Osteocyte (in vitro differentiated cells): ENCODE results near the gene SEMA6D. TPM values are rescaled to one million over a fixed set of nuclear protein-coding genes. Genes with fewer than 3 reads are reported as not detected.

Experiments used
- DNase-seq: peaks from one replicate; pipeline ENCODE4 v3.0.0; 2021; ENCODE audit warnings: mixed read lengths; ENCODE audit not compliant: unreplicated experiment; ENCODE audit errors: extremely low spot score
- H3K27ac Mint-ChIP-seq: one replicate; pipeline ENCODE4 v1.8.0; 2021; ENCODE audit warnings: mild to moderate bottlenecking, mixed read lengths; ENCODE audit not compliant: unreplicated experiment
- H3K27me3 Mint-ChIP-seq: one replicate; pipeline ENCODE4 v1.8.0; 2021; ENCODE audit warnings: mixed read lengths; ENCODE audit not compliant: unreplicated experiment
- H3K36me3 Mint-ChIP-seq: one replicate; pipeline ENCODE4 v1.8.0; 2021; ENCODE audit warnings: mixed read lengths; ENCODE audit not compliant: unreplicated experiment
- H3K4me1 Mint-ChIP-seq: one replicate; pipeline ENCODE4 v1.8.0; 2021; ENCODE audit warnings: mixed read lengths; ENCODE audit not compliant: unreplicated experiment
- H3K4me3 Mint-ChIP-seq: one replicate; pipeline ENCODE4 v1.8.0; 2021; ENCODE audit warnings: mild to moderate bottlenecking, moderate library complexity, mixed read lengths; ENCODE audit not compliant: unreplicated experiment
- H3K9me3 Mint-ChIP-seq: one replicate; pipeline ENCODE4 v1.8.0; 2021; ENCODE audit warnings: mixed read lengths; ENCODE audit not compliant: unreplicated experiment
- total RNA-seq: library from RNA; stranded (reverse); gene quantifications from 2 replicates; pipeline ENCODE4 v1.2.1, GENCODE V29; 2021
- TF ChIP-seq, protein P1 (sequence below): fragments of 200-600 bp; sonication (generic); IDR thresholded peaks from 2 replicates; pipeline ENCODE4 v1.5.0; 2021; ENCODE audit warnings: antibody characterized with exemption, mild to moderate bottlenecking, moderate library complexity

Gene SEMA6D
- total RNA-seq, 1 donor from 2014 or later, result 11.9 TPM

DNA sequence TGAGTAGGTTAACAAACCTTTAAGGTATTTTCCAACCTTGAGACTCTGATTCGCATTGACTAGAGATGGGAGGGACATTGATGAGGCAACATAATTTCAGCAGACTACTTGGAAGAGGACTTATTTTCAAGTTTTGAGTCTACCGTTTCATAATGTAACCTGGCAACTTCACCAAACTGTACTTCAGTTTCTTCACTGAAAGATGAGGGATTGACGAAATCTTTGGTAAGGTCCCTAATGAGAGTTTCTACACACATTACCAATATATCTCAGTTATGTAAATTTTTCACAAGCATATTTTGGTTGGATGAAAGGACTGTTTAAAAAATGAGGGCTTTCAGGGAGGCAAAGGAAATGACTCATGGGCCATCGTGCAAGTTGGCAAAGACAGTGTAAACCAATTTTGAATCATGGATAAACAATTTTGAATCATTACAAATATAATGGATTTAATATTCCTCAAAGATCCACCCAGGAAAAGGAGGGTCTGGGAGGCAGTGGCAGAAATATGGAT, 28.7 kb upstream of the SEMA6D start:
- Mint-ChIP-seq H3K9me3 (peaks cover 8% of the 10 kb centered on the region), H3K27ac (no peak overlapping the region), H3K4me1 (peaks cover 3% of the 10 kb centered on the region), H3K4me3 (no peak overlapping the region), H3K36me3 (no peaks in the 10 kb centered on the region), H3K27me3 (no peaks in the 10 kb centered on the region)
- TF ChIP-seq, protein P1, sequence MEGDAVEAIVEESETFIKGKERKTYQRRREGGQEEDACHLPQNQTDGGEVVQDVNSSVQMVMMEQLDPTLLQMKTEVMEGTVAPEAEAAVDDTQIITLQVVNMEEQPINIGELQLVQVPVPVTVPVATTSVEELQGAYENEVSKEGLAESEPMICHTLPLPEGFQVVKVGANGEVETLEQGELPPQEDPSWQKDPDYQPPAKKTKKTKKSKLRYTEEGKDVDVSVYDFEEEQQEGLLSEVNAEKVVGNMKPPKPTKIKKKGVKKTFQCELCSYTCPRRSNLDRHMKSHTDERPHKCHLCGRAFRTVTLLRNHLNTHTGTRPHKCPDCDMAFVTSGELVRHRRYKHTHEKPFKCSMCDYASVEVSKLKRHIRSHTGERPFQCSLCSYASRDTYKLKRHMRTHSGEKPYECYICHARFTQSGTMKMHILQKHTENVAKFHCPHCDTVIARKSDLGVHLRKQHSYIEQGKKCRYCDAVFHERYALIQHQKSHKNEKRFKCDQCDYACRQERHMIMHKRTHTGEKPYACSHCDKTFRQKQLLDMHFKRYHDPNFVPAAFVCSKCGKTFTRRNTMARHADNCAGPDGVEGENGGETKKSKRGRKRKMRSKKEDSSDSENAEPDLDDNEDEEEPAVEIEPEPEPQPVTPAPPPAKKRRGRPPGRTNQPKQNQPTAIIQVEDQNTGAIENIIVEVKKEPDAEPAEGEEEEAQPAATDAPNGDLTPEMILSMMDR, result no peak
- no peak for DNase-seq

DNA sequence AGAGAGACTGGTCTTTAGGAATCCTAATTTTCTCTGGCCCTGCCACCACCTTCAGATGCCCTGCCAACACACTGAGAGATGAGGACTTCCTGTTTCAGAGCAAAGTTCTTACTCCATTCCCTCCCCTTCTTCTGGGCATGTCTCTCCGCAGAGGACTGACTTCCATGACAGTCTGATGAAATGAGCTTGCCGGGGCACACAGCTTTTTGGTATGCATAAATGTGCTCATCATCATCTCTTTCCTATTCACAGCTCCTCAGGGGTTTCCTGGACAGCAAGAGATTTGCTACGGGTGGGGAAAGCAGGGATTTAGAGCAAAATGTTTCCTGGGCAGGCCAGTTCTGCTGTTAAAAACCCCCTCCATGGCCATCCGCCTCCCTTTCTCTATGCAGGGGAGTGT, 27.6 kb upstream of the SEMA6D start:
- DNase-seq, result no peak
- peaks cover 8% of the 10 kb centered on the region for H3K9me3 Mint-ChIP-seq

DNA sequence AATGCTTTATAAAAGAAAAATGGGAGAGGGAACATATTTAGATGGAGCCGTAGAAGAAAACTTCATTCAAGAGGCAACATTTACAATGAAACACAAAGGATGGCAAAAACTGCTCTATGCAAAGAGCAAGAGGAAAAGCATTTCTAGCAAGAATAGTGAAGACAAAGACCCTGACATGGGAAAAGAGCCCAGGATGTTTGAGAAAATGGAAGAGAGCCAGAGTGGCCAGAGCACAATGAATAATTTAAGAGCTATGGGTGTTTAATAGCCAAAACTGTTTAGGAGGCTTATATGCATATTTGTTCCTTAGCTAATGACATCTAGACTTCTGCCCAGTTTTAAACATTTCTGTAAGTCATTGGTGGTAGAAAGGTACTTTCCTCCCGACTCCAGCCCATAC, 25.4 kb upstream of the SEMA6D start:
- no peak overlapping the region for H3K27ac Mint-ChIP-seq
- H3K27me3 Mint-ChIP-seq, result no peaks in the 10 kb centered on the region
- H3K4me3 Mint-ChIP-seq, result no peak overlapping the region
- peaks cover 3% of the 10 kb centered on the region for H3K4me1 Mint-ChIP-seq
- TF ChIP-seq, protein P1, result no peak
- peaks cover 8% of the 10 kb centered on the region for H3K9me3 Mint-ChIP-seq
- no peaks in the 10 kb centered on the region for H3K36me3 Mint-ChIP-seq
- DNase-seq, result no peak

More for the DNA sequence above, 27.6 kb upstream of the SEMA6D start:
- no peaks in the 10 kb centered on the region for H3K36me3 Mint-ChIP-seq
- no peak overlapping the region for H3K4me3 Mint-ChIP-seq
- TF ChIP-seq, protein P1, result no peak
- H3K27ac Mint-ChIP-seq, result no peak overlapping the region
- no peaks in the 10 kb centered on the region for H3K27me3 Mint-ChIP-seq
- H3K4me1 Mint-ChIP-seq, result peaks cover 3% of the 10 kb centered on the region

DNA sequence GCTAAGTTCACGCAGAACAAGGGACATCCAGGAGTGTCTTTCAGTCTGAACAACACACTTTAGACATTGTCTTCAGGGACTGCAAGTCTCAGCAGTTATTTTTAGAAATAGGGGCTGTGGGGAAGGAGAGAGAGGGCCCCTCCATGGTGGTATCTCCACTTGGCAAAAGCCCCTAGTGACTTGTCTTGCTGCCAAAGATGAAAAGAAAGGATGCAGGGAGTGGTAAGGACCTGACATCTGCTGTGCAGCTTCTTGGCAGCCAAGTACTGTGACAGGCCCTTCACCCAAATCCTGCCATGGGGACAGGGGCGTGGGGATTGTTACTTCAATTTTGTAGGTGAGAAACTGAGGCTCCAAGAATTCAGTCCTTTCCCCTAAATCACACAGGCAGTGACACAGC, 21.0 kb upstream of the SEMA6D start:
- no peaks in the 10 kb centered on the region for H3K9me3 Mint-ChIP-seq
- peaks cover 4% of the 10 kb centered on the region for H3K27me3 Mint-ChIP-seq
- DNase-seq, result no peak
- H3K4me3 Mint-ChIP-seq, result no peak overlapping the region
- H3K4me1 Mint-ChIP-seq, result no peaks in the 10 kb centered on the region
- H3K27ac Mint-ChIP-seq, result no peak overlapping the region
- no peaks in the 10 kb centered on the region for H3K36me3 Mint-ChIP-seq
- TF ChIP-seq, protein P1, result no peak

DNA sequence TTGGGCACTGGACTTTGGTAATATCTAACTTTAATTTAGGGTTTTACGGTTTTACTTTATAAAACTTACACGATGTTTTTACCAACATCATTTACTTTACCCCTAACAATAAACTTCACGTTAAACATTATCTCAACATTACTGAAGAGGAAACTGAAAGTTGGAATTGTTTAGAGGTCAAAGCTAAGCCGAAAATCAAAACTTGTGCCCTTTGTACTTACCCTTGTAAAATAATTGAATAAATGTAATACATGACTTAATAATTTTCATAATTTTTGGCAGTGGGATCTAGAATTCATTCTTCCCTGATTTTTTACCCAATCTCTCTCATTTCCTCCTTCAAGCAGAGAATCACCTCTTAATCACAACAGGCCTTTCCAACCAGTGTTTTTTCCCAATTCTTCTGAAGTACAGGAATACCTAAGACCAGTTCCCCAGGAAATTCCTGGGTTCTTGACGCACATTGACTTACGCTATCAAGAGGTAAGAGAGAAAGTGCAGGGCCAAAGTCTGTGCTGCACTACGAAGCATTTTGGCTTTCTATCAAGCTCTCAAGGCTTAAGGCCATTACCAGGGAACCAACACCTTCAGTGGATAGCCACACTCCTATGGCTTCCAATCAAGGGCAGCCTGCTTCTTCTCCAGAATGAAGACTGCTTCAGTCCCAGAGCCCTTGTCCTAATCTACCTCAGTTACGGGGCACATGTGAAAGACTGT, 11.9 kb upstream of the SEMA6D start:
- TF ChIP-seq, protein P1, result no peak
- no peak for DNase-seq
- Mint-ChIP-seq H3K9me3 (no peaks in the 10 kb centered on the region), H3K36me3 (no peaks in the 10 kb centered on the region), H3K27ac (no peak overlapping the region), H3K27me3 (peaks cover 17% of the 10 kb centered on the region), H3K4me3 (no peak overlapping the region), H3K4me1 (no peaks in the 10 kb centered on the region)
